ENCODE results near the gene C7orf57. TPM values are rescaled to one million over a fixed set of nuclear protein-coding genes. Genes with fewer than 3 reads are reported as not detected.

C7orf57 gene
- total RNA-seq, 1 experiment from 2014 or later, result 0.90 TPM

GRCh38 chr7:48040944-48041652, 5.8 kb downstream of the C7orf57 start:
- CTCF ChIA-PET, result interaction anchor here (1.4 kb wide), 1 partner anchor 69 kb away, joined by 4 read pairs; no protein-coding TSS in a partner anchor
- Mint-ChIP-seq H3K4me3 (no peak overlapping the region), H3K36me3 (no peaks in the 10 kb centered on the region), H3K9me3 (no peaks in the 10 kb centered on the region), H3K27ac (no peak overlapping the region), H3K27me3 (ENCODE audit: low read depth) (peaks cover 20% of the 10 kb centered on the region), H3K4me1 (peaks cover 63% of the 10 kb centered on the region)
- POLR2A ChIA-PET, result no interaction called here
- TF ChIP-seq CDX4 (CRISPR knock-in tag; IDR thresholded peaks at IDR 0.05; ENCODE audit: borderline replicate concordance), result no peak
- TF ChIP-seq ATF1 (CRISPR knock-in tag; IDR thresholded peaks at IDR 0.05), result no peak
- TF ChIP-seq SMAD3 (CRISPR knock-in tag; IDR thresholded peaks at IDR 0.05; ENCODE audit: borderline replicate concordance), result no peak
- no peak for TF ChIP-seq USF2 (CRISPR knock-in tag; IDR thresholded peaks at IDR 0.05)
- no peak for TF ChIP-seq PRRX2 (CRISPR knock-in tag; IDR thresholded peaks at IDR 0.05)
- TF ChIP-seq ZNF263 (CRISPR knock-in tag; IDR thresholded peaks at IDR 0.05; ENCODE audit: low read depth), result no peak
- TF ChIP-seq OVOL2 (CRISPR knock-in tag; IDR thresholded peaks at IDR 0.05; ENCODE audit: borderline replicate concordance), result no peak
- no peak for TF ChIP-seq ATF2 (CRISPR knock-in tag; IDR thresholded peaks at IDR 0.05; ENCODE audit: borderline replicate concordance, low read depth)
- no peak for TF ChIP-seq ZNF423 (CRISPR knock-in tag; IDR thresholded peaks at IDR 0.05)
- no peak for TF ChIP-seq E2F1 (CRISPR knock-in tag; IDR thresholded peaks at IDR 0.05)
- no peak for TF ChIP-seq PRDM15 (CRISPR knock-in tag; IDR thresholded peaks at IDR 0.05)
- ATAC-seq (peak; percentile 10; the same call in 1 of the 2 replicates), DNase-seq (ENCODE audit: low spot score) (no peak)

GRCh38 chr7:48041653-48041970, 6.3 kb downstream of the C7orf57 start:
- peaks cover 15% of the 10 kb centered on the region for H3K27me3 Mint-ChIP-seq (ENCODE audit: low read depth)
- POLR2A ChIA-PET, result no interaction called here
- no peak overlapping the region for H3K27ac Mint-ChIP-seq
- CTCF ChIA-PET, result no interaction called here
- peaks cover 65% of the 10 kb centered on the region for H3K4me1 Mint-ChIP-seq
- H3K9me3 Mint-ChIP-seq, result no peaks in the 10 kb centered on the region
- H3K4me3 Mint-ChIP-seq, result no peak overlapping the region
- no peak for DNase-seq (ENCODE audit: low spot score)
- ATAC-seq, result no peak
- no peaks in the 10 kb centered on the region for H3K36me3 Mint-ChIP-seq
- TF ChIP-seq E2F1 (CRISPR knock-in tag; IDR thresholded peaks at IDR 0.05) (no peak), ZSCAN18 (CRISPR knock-in tag; IDR thresholded peaks at IDR 0.05) (no peak), ZBTB21 (CRISPR knock-in tag; IDR thresholded peaks at IDR 0.05; ENCODE audit: borderline replicate concordance) (no peak), ZNF138 (CRISPR knock-in tag; conservative IDR thresholded peaks at IDR 0.05) (no peak), CDX4 (CRISPR knock-in tag; IDR thresholded peaks at IDR 0.05; ENCODE audit: borderline replicate concordance) (no peak), SMAD4 (CRISPR knock-in tag; IDR thresholded peaks at IDR 0.05) (no peak), ETV6 (CRISPR knock-in tag; IDR thresholded peaks at IDR 0.05) (no peak), ZNF512 (CRISPR knock-in tag; IDR thresholded peaks at IDR 0.05; ENCODE audit: borderline replicate concordance) (no peak), SP1 (CRISPR knock-in tag; conservative IDR thresholded peaks at IDR 0.05) (no peak), MXD4 (CRISPR knock-in tag; IDR thresholded peaks at IDR 0.05; ENCODE audit: borderline replicate concordance) (no peak), ZNF232 (CRISPR knock-in tag; IDR thresholded peaks at IDR 0.05) (no peak), TP53 (CRISPR knock-in tag; IDR thresholded peaks at IDR 0.05) (no peak), MYBL2 (CRISPR knock-in tag; IDR thresholded peaks at IDR 0.05) (no peak)

Measured in WTC11 (cell line).